ENCODE data around the gene NANOS3. TPM values are rescaled to one million over a fixed set of nuclear protein-coding genes. Genes with fewer than 3 reads are reported as not detected.
A peak's percentile ranks its signal among the peaks of the same experiment; 100 is the strongest.
"Not testable (repeated sequence)": the region's sequence is repeated elsewhere in the genome, so short reads cannot be mapped to it uniquely, and the experiment has no call there.

The NANOS3 gene
- total RNA-seq, 1 donor from 2014 or later, result not detected

DNA sequence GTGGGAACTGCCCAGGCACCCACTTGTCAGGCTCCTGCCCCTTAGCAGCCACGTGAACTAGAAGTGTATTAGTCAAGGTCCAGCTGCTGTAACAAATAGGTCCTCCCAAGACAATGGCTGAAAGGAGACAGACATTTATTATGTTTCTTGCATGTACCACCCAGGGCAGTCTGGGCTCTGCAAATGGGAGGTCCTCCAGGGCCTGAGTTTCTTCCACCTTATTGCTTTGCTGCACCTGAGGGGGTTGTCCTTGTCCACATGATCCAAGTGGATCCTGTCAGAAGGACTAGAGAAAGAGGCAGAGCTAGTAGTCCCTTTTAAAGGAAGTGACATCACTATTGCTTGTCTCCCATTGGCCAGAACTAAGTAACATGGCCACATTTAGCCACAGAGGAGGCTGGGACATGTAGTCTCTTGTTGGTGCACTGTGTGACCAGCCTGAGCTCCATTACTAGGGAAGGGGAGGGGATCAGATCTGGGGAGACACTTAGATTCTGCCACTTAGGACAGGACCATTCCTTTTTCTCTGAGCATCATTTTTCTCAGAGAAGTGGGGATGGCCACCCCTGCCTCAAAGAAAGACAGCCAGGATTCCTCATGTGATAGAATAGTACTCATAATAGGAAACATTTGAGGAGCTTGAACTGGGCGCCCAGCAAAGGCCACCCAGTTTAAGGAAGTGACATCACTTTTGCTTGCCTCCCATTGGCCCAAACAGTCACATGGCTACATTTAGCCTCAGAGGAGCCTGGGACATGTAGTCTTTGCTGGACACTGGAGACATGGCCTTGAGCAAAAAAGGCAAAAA lies 44.2 kb downstream of the NANOS3 start:
- DNase-seq (ENCODE audit: low read depth), result peak; percentile 32

DNA sequence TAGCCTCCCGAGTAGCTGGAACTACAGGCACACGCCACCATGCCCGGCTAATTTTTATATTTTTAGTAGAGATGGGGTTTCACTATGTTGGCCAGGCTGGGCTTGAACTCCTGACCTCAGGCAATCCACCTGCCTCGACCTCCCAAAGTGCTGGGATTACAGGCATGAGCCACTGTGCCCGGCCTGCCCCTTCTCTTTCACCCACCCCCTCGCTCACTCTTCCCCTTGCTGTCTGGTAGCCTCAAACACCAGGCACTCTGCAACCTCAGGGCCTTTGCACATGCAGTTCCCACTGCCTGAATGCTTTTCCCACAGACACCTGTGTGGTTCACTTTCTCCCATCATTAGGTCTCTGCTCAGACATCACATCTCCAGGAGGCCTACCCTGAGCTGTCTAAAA lies 45.2 kb downstream of the NANOS3 start:
- DNase-seq (ENCODE audit: low read depth), result not testable (repeated sequence)

DNA sequence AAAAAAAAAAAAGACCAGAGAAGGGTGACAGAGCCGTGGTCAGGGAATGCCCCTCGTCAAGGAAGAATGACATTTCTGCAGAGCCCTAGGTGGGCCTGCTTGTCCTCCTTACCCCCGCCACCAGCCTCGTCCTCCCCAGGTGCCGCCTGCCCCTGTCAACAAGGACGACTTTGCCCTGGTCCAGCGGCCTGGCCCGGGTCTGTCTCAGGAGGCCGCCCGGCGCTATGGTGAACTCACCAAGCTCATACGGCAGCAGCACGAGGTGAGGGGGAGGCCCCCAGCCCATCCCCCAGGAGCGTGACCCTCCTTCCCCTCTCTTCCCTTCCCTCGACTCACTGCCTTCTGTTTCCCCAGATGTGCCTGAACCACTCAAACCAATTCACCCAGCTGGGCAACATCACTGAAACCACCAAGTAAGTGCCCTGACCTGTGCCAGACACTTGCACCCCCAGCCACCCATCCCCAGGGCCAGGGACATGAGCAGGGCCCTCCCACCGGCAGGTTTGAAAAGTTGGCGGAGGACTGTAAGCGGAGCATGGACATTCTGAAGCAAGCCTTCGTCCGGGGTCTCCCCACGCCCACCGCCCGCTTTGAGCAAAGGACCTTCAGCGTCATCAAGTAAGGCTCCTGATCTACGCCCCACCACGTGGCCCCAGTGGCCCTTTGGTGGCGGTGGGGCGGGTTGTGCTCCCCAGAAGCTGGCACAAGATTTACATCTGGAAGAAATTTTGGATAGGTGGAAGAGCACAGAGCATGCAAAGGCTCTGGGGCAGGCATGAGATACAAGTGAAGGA lies 46.5 kb downstream of the NANOS3 start:
- no peak for DNase-seq (ENCODE audit: low read depth)

DNA sequence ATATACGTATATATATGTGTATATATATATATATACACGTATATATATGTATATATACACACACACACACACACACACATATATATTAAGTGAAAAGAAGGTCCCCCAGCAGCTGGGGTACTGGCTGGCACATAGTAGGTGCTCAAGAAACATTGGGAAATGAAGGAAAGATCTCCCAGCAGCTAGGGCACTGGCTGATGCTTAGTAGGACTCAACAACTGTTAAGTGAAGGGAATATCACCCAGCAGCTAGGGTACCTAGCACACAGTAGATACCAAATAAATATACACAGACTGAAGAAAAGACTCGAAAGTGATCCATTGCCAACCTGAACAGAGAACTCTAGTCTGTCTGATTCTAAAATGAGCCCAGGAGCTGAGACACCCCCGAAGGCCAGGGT lies 49.1 kb downstream of the NANOS3 start:
- DNase-seq (ENCODE audit: low read depth), result no peak

DNA sequence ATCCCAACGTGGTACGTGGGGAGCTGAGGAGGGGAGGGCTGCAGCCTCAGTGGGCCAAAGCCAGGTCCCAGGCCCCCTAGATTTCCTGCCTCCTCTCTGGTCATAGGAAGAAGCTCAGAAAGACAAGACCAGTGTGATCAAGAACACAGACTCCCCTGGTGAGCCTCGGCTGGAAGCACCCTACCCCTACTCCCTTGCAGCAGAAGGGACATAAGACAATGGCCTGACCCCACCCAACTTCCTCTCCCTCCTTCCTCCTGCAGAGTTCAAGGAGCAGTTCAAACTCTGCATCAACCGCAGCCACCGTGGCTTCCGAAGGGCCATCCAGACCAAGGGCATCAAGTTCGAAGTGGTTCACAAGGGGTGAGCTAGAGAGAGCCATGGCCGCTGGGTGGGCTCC lies 49.8 kb downstream of the NANOS3 start:
- DNase-seq (ENCODE audit: low read depth), result no peak

DNA sequence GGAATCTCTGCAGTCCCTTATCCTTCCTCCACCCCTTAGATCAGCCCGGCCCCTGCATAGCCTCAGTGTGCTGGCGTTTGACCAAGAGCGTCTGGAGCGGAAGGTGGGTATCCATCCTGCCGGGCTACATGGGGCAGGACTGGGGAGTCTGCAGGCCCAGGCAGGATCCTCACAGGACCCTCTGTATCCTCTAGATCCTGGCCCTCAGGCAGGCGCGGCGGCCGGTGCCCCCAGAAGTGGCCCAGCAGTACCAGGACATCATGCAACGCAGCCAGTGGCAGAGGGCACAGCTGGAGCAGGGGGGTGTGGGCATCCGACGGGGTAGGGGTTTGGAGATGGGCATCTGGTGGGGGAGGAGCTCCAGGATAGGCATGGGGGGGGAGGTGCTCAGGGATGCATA lies 52.4 kb downstream of the NANOS3 start:
- DNase-seq (ENCODE audit: low read depth), result no peak

DNA sequence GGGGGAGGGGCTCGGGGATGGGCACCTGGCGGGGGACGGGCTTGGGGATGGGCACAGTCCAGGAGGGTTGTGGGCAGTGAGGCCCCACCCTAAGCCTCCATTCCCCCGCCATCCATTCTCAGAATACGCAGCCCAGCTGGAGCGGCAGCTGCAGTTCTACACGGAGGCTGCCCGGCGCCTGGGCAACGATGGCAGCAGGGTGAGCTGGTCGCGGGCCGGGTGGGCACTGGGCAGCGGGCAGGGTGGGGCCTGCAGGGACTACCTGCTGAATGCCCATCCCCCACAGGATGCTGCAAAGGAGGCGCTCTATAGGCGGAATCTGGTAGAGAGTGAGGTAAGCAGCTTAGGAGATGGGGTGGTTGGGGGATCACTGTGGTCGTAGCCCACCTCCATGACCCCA lies 53.0 kb downstream of the NANOS3 start:
- no peak for DNase-seq (ENCODE audit: low read depth)

Other genes starting within 250 kb of the NANOS3 start
- 29.0 and 33.1 TPM in 2 replicates for gene MRI1, start 112.6 kb upstream of the NANOS3 start, total RNA-seq
- gene C19orf53, start 102.7 kb upstream of the NANOS3 start, total RNA-seq, result 46.7 and 48.2 TPM in 2 replicates
- 13.2 and 39.3 TPM in 2 replicates for gene ZSWIM4, start 81.7 kb upstream of the NANOS3 start, total RNA-seq
- 0.25 and 0.35 TPM in 2 replicates for gene BRME1, start 29.0 kb downstream of the NANOS3 start, total RNA-seq
- gene CC2D1A, start 29.1 kb downstream of the NANOS3 start, total RNA-seq, result 4.9 and 18.1 TPM in 2 replicates
- gene PODNL1, start 61.3 kb downstream of the NANOS3 start, total RNA-seq, result 0.17 and 0.89 TPM in 2 replicates
- gene DCAF15, start 75.4 kb downstream of the NANOS3 start, total RNA-seq, result 10.9 and 15.0 TPM in 2 replicates
- 1.6 and 11.6 TPM in 2 replicates for gene RFX1, start 129.2 kb downstream of the NANOS3 start, total RNA-seq
- gene RLN3, start 151.0 kb downstream of the NANOS3 start, total RNA-seq, result not detected in 2 replicates
- gene IL27RA, start 154.6 kb downstream of the NANOS3 start, total RNA-seq, result 4.7 and 14.1 TPM in 2 replicates
- gene PALM3, start 184.9 kb downstream of the NANOS3 start, total RNA-seq, result 0.35 and 0.70 TPM in 2 replicates
- gene MISP3, start 195.7 kb downstream of the NANOS3 start, total RNA-seq, result 1.3 and 1.6 TPM in 2 replicates
- not detected in 2 replicates for gene C19orf67, start 208.6 kb downstream of the NANOS3 start, total RNA-seq
- gene SAMD1, start 213.6 kb downstream of the NANOS3 start, total RNA-seq, result 13.2 and 35.0 TPM in 2 replicates
- gene PRKACA, start 240.6 kb downstream of the NANOS3 start, total RNA-seq, result 19.1 and 62.4 TPM in 2 replicates